ENCODE data around the gene TNPO3.

TNPO3 gene

GRCh38 chr7:128939075-128939860, 115.6 kb downstream of the TNPO3 start:
- DNase-seq (ENCODE audit: low read depth in 3 of 3): no peak

- no peak for DNase-seq (ENCODE audit: low read depth in 3 of 3)
Measured at GRCh38 chr7:128938544-128939074, 116.3 kb downstream of the TNPO3 start.

GRCh38 chr7:128937647-128938543, 117.0 kb downstream of the TNPO3 start, which contains the start of gene IRF5:
Gene IRF5, plus strand, starts transcription at chr7:128937927. Its CDS starts 4,155 bp downstream, at chr7:128942082.
- no peak for DNase-seq (ENCODE audit: low read depth in 3 of 3)

- DNase-seq (ENCODE audit: low read depth in 3 of 3): no peak
Measured at GRCh38 chr7:128937271-128937646, 117.7 kb downstream of the TNPO3 start.

GRCh38 chr7:128936798-128937197, 118.1 kb downstream of the TNPO3 start:
- no peak for DNase-seq (ENCODE audit: low read depth in 3 of 3)

GRCh38 chr7:128935342-128935730, 119.6 kb downstream of the TNPO3 start:
- no peak for DNase-seq (ENCODE audit: low read depth in 3 of 3)

- no peak for DNase-seq (ENCODE audit: low read depth in 3 of 3)
Measured at GRCh38 chr7:128934361-128935341, 120.3 kb downstream of the TNPO3 start.

GRCh38 chr7:128933180-128933891, 121.6 kb downstream of the TNPO3 start:
- DNase-seq (ENCODE audit: low read depth in 3 of 3): peak in 1 of 3 donors; percentile 26

- DNase-seq (ENCODE audit: low read depth in 3 of 3): no peak
Measured at GRCh38 chr7:128932862-128933179, 122.1 kb downstream of the TNPO3 start.

GRCh38 chr7:128931965-128932861, 122.7 kb downstream of the TNPO3 start:
- no peak for DNase-seq (ENCODE audit: low read depth in 3 of 3)

GRCh38 chr7:128931190-128931798, 123.6 kb downstream of the TNPO3 start:
- DNase-seq (ENCODE audit: low read depth in 3 of 3): no peak

GRCh38 chr7:128928882-128929788, 125.8 kb downstream of the TNPO3 start:
- DNase-seq (ENCODE audit: low read depth in 3 of 3): no peak

GRCh38 chr7:128928159-128928813, 126.6 kb downstream of the TNPO3 start:
- no peak for DNase-seq (ENCODE audit: low read depth in 3 of 3)

GRCh38 chr7:128924707-128925588, 130.0 kb downstream of the TNPO3 start:
- no peak for DNase-seq (ENCODE audit: low read depth in 3 of 3)

- DNase-seq (ENCODE audit: low read depth in 3 of 3): no peak
Measured at GRCh38 chr7:128923411-128923800, 131.5 kb downstream of the TNPO3 start.

GRCh38 chr7:128922496-128923410, 132.2 kb downstream of the TNPO3 start:
- no peak for DNase-seq (ENCODE audit: low read depth in 3 of 3)
